ENCODE data around the gene CPPED1.

DNA sequence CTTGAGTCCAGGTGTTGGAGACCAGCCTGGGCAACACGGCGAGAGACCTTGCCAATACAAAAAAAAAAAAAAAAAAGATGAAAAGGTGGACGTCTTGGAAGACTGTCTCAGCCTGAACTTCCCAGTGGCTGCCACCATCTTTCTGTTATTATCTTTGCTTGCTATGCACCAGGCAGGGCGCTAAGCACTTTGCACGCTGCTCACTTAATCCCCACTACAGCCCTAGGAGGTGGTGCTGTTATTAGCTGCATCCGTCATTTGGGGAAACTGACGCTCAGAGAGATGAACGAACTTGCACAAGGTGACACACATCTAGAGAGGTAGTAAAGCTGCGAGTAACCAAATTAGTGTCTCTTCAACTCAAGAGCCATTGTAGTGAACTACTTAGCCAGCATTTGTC, 708 bp upstream of the CPPED1 start:
- TF ChIP-seq, protein P1, sequence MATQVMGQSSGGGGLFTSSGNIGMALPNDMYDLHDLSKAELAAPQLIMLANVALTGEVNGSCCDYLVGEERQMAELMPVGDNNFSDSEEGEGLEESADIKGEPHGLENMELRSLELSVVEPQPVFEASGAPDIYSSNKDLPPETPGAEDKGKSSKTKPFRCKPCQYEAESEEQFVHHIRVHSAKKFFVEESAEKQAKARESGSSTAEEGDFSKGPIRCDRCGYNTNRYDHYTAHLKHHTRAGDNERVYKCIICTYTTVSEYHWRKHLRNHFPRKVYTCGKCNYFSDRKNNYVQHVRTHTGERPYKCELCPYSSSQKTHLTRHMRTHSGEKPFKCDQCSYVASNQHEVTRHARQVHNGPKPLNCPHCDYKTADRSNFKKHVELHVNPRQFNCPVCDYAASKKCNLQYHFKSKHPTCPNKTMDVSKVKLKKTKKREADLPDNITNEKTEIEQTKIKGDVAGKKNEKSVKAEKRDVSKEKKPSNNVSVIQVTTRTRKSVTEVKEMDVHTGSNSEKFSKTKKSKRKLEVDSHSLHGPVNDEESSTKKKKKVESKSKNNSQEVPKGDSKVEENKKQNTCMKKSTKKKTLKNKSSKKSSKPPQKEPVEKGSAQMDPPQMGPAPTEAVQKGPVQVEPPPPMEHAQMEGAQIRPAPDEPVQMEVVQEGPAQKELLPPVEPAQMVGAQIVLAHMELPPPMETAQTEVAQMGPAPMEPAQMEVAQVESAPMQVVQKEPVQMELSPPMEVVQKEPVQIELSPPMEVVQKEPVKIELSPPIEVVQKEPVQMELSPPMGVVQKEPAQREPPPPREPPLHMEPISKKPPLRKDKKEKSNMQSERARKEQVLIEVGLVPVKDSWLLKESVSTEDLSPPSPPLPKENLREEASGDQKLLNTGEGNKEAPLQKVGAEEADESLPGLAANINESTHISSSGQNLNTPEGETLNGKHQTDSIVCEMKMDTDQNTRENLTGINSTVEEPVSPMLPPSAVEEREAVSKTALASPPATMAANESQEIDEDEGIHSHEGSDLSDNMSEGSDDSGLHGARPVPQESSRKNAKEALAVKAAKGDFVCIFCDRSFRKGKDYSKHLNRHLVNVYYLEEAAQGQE (IDR thresholded peaks at IDR 0.05; ENCODE audit: unreplicated experiment): no peak
- TF ChIP-seq EZH2phosphoT487 (IDR thresholded peaks at IDR 0.05; ENCODE audit: unreplicated experiment) (no peak), EZH2 (IDR thresholded peaks at IDR 0.05; ENCODE audit: low read depth, unreplicated experiment) (no peak), POLR2AphosphoS5 (IDR thresholded peaks at IDR 0.05; ENCODE audit: low read depth) (no peak)
- TF ChIP-seq, protein P2, sequence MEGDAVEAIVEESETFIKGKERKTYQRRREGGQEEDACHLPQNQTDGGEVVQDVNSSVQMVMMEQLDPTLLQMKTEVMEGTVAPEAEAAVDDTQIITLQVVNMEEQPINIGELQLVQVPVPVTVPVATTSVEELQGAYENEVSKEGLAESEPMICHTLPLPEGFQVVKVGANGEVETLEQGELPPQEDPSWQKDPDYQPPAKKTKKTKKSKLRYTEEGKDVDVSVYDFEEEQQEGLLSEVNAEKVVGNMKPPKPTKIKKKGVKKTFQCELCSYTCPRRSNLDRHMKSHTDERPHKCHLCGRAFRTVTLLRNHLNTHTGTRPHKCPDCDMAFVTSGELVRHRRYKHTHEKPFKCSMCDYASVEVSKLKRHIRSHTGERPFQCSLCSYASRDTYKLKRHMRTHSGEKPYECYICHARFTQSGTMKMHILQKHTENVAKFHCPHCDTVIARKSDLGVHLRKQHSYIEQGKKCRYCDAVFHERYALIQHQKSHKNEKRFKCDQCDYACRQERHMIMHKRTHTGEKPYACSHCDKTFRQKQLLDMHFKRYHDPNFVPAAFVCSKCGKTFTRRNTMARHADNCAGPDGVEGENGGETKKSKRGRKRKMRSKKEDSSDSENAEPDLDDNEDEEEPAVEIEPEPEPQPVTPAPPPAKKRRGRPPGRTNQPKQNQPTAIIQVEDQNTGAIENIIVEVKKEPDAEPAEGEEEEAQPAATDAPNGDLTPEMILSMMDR (conservative IDR thresholded peaks at IDR 0.05; ENCODE audit: low read depth in 2 of 2): no peak

Measured in GM23338 (cell line).